Chondrocyte (in vitro differentiated cells): ENCODE data around the gene R3HCC1L. TPM values are rescaled to one million over a fixed set of nuclear protein-coding genes. Genes with fewer than 3 reads are reported as not detected.

Experiments used
- DNase-seq: peaks from one replicate; pipeline ENCODE4 v3.0.0; 2021; ENCODE audit warnings: mixed read lengths, low spot score
- H3K27ac Mint-ChIP-seq: one replicate; pipeline ENCODE4 v1.8.0; 2021; ENCODE audit warnings: mild to moderate bottlenecking, moderate library complexity, mixed read lengths; ENCODE audit not compliant: unreplicated experiment
- H3K27me3 Mint-ChIP-seq: 2 replicates; pipeline ENCODE4 v1.8.0; 2021; ENCODE audit warnings: low read depth, mixed read lengths
- H3K36me3 Mint-ChIP-seq: 2 replicates; pipeline ENCODE4 v1.8.0; 2021; ENCODE audit warnings: low read depth, mixed read lengths
- H3K4me1 Mint-ChIP-seq: 2 replicates; pipeline ENCODE4 v1.8.0; 2021; ENCODE audit warnings: low read depth, mild to moderate bottlenecking, mixed read lengths
- H3K4me3 Mint-ChIP-seq: one replicate; pipeline ENCODE4 v1.8.0; 2021; ENCODE audit warnings: mild to moderate bottlenecking, moderate library complexity, mixed read lengths; ENCODE audit not compliant: unreplicated experiment
- H3K9me3 Mint-ChIP-seq: 2 replicates; pipeline ENCODE4 v1.8.0; 2021; ENCODE audit warnings: low read depth, mixed read lengths
- CTCF ChIP-seq: fragments of 200-600 bp; sonication (generic); IDR thresholded peaks from 2 replicates; pipeline ENCODE4 v1.5.0; 2021; ENCODE audit warnings: antibody characterized with exemption, mild to moderate bottlenecking, moderate library complexity
- total RNA-seq: library from RNA; stranded (reverse); gene quantifications from 3 replicates; pipeline ENCODE4 v1.2.1, GENCODE V29; 2021

Gene R3HCC1L
- total RNA-seq, 1 donor from 2014 or later, result 9.1 TPM

- peak overlapping the region; percentile 85 for H3K27ac Mint-ChIP-seq
- no peak for DNase-seq
- no peaks in the 10 kb centered on the region for H3K9me3 Mint-ChIP-seq
- H3K4me1 Mint-ChIP-seq, result peaks cover 42% of the 10 kb centered on the region
- H3K27me3 Mint-ChIP-seq, result peaks cover 8% of the 10 kb centered on the region
- no peaks in the 10 kb centered on the region for H3K36me3 Mint-ChIP-seq
- peak overlapping the region; percentile 60 for H3K4me3 Mint-ChIP-seq
- no peak for TF ChIP-seq CTCF
Observed at GRCh38 chr10:98268694-98269431, 134.4 kb downstream of the R3HCC1L start.

GRCh38 chr10:98269435-98269912 is 135.0 kb downstream of the R3HCC1L start:
- H3K27ac Mint-ChIP-seq, result peak overlapping the region; percentile 85
- no peaks in the 10 kb centered on the region for H3K9me3 Mint-ChIP-seq
- DNase-seq, result no peak
- no peak for TF ChIP-seq CTCF
- H3K4me1 Mint-ChIP-seq, result peaks cover 42% of the 10 kb centered on the region
- H3K4me3 Mint-ChIP-seq, result no peak overlapping the region
- no peaks in the 10 kb centered on the region for H3K36me3 Mint-ChIP-seq
- H3K27me3 Mint-ChIP-seq, result peaks cover 8% of the 10 kb centered on the region

GRCh38 chr10:98270073-98270740 is 135.8 kb downstream of the R3HCC1L start:
- TF ChIP-seq CTCF, result no peak
- Mint-ChIP-seq H3K36me3 (no peaks in the 10 kb centered on the region), H3K27ac (no peak overlapping the region), H3K27me3 (peaks cover 11% of the 10 kb centered on the region), H3K4me1 (peaks cover 42% of the 10 kb centered on the region), H3K4me3 (no peak overlapping the region), H3K9me3 (no peaks in the 10 kb centered on the region)
- DNase-seq, result no peak

- no peak overlapping the region for H3K4me3 Mint-ChIP-seq
Observed at GRCh38 chr10:98270786-98271185, 136.3 kb downstream of the R3HCC1L start.

More at GRCh38 chr10:98270786-98271185, 136.3 kb downstream of the R3HCC1L start:
- H3K9me3 Mint-ChIP-seq, result no peaks in the 10 kb centered on the region
- H3K27me3 Mint-ChIP-seq, result peaks cover 15% of the 10 kb centered on the region
- no peaks in the 10 kb centered on the region for H3K36me3 Mint-ChIP-seq
- H3K27ac Mint-ChIP-seq, result no peak overlapping the region
- TF ChIP-seq CTCF, result no peak
- H3K4me1 Mint-ChIP-seq, result peaks cover 42% of the 10 kb centered on the region
- no peak for DNase-seq
